H1 (cell line): ENCODE measurements around the gene YBX2. TPM values are rescaled to one million over a fixed set of nuclear protein-coding genes. Genes with fewer than 3 reads are reported as not detected.
A peak's percentile ranks its signal among the peaks of the same experiment; 100 is the strongest.

Experiments
- CTCF ChIA-PET: fragments of 300-600 bp; sonication (Branson Sonifier 250); formaldehyde crosslinking; loops from one replicate; lab custom pipeline; 2021; ENCODE audit not compliant: partially characterized antibody; lab: Charles Lee
- POLR2A ChIA-PET: fragments of 300-600 bp; sonication (Branson Sonifier 250); formaldehyde crosslinking; loops from one replicate; lab custom pipeline; 2021; ENCODE audit warnings: inconsistent platforms; ENCODE audit not compliant: partially characterized antibody; lab: Charles Lee
- DNase-seq, 2 experiments: peaks; one replicate each; pipeline versions ENCODE4 v3.0.0 to v3.0.0-alpha.2; 2010 to 2022; ENCODE audit warnings: low spot score in 2 of 2, low read depth in 1 of 2, mixed read lengths in 1 of 2
- FAIRE-seq: peaks from 2 replicates; lab custom pipeline; 2011; peaks lifted over from hg19 to GRCh38; lab: Jason Lieb, UNC
- H2AFZ ChIP-seq: 2 replicates; pipeline ENCODE4 v1.8.1; 2012; ENCODE audit warnings: low read length, inconsistent platforms
- H2AK5ac ChIP-seq: 2 replicates; pipeline ENCODE4 v1.6.1; 2013; ENCODE audit warnings: low read depth, low read length
- H2BK120ac ChIP-seq: replicated peaks from 2 replicates; pipeline ENCODE3; 2013; ENCODE audit warnings: low read depth, low read length, inconsistent platforms
- H2BK12ac ChIP-seq: 2 replicates; pipeline ENCODE4 v1.6.1; 2013; ENCODE audit warnings: low read depth, low read length
- H2BK15ac ChIP-seq: 2 replicates; pipeline ENCODE4 v1.6.1; 2013; ENCODE audit warnings: low read length
- H2BK20ac ChIP-seq: 2 replicates; pipeline ENCODE4 v1.6.1; 2013; ENCODE audit warnings: low read length
- H2BK5ac ChIP-seq: 2 replicates; pipeline ENCODE4 v1.6.1; 2013; ENCODE audit warnings: low read depth, low read length
- H3K14ac ChIP-seq: 2 replicates; pipeline ENCODE4 v1.6.1; 2013; ENCODE audit warnings: inconsistent platforms; ENCODE audit not compliant: insufficient read length
- H3K18ac ChIP-seq: 2 replicates; pipeline ENCODE4 v1.6.1; 2013; ENCODE audit warnings: low read length; ENCODE audit errors: extremely low read depth
- H3K23ac ChIP-seq: 2 replicates; pipeline ENCODE4 v1.6.1; 2013; ENCODE audit warnings: inconsistent platforms; ENCODE audit not compliant: insufficient read length
- H3K23me2 ChIP-seq: 2 replicates; pipeline ENCODE4 v1.6.1; 2013; ENCODE audit warnings: low read depth, low read length
- H3K27ac ChIP-seq: 2 replicates; pipeline ENCODE4 v1.6.1; 2011; ENCODE audit warnings: low read depth, low read length, inconsistent platforms
- H3K27me3 ChIP-seq, 4 experiments: replicated peaks in 1 of 4; 1 replicate in 1 of 4; 2 replicates in 3 of 4; pipeline versions ENCODE4 v1.6.1 to v1.8.1; 2011 to 2013; ENCODE audit warnings: low read length in 3 of 4, mild to moderate bottlenecking in 3 of 4, inconsistent platforms in 2 of 4, mixed read lengths in 2 of 4, moderate library complexity in 1 of 4; ENCODE audit not compliant: control insufficient read depth in 3 of 4, insufficient read depth in 3 of 4; ENCODE audit errors: extremely low read depth in 1 of 4
- H3K36me3 ChIP-seq, 4 experiments: 2 replicates each; pipeline versions ENCODE4 v1.6.1 to v1.8.1; 2011 to 2013; ENCODE audit warnings: mild to moderate bottlenecking in 4 of 4, low read length in 3 of 4, moderate library complexity in 2 of 4, control low read depth in 1 of 4, inconsistent platforms in 1 of 4; ENCODE audit not compliant: insufficient read depth in 4 of 4, control insufficient read depth in 2 of 4
- H3K4ac ChIP-seq: replicated peaks from 2 replicates; pipeline ENCODE3; 2013; ENCODE audit warnings: low read length, low read depth, mixed read lengths, inconsistent platforms; ENCODE audit not compliant: insufficient read length
- H3K4me1 ChIP-seq, 4 experiments: replicated peaks in 1 of 4; 1 replicate in 1 of 4; 2 replicates in 3 of 4; pipeline versions ENCODE4 v1.6.1 to v1.8.1; 2011 to 2013; ENCODE audit warnings: low read length in 3 of 4, inconsistent platforms in 2 of 4, mixed read lengths in 1 of 4; ENCODE audit not compliant: insufficient read depth in 4 of 4, control insufficient read depth in 3 of 4
- H3K4me2 ChIP-seq, 2 experiments: 2 replicates each; pipeline versions ENCODE4 v1.6.1 to v1.8.1; 2011 to 2013; ENCODE audit warnings: low read depth in 2 of 2, low read length in 2 of 2, control low read depth in 1 of 2, inconsistent platforms in 1 of 2, mild to moderate bottlenecking in 1 of 2; ENCODE audit not compliant: insufficient read depth in 1 of 2
- H3K4me3 ChIP-seq, 4 experiments: fragments of 200-600, 300-600 bp in 1 of 4; sonication (generic), shearing (Covaris generic), sonication (Bioruptor Twin) in 1 of 4; 2 replicates each; pipeline versions ENCODE4 v1.5.1 to v1.8.1; 2011 to 2016; ENCODE audit warnings: low read length in 4 of 4, low read depth in 3 of 4, control low read depth in 2 of 4, inconsistent platforms in 2 of 4, mild to moderate bottlenecking in 2 of 4, mixed read lengths in 1 of 4, moderate library complexity in 1 of 4; ENCODE audit not compliant: insufficient read depth in 2 of 4; ENCODE audit errors: extremely low read depth in 1 of 4
- H3K56ac ChIP-seq: replicated peaks from 2 replicates; pipeline ENCODE3; 2013; ENCODE audit warnings: low read depth, mild to moderate bottlenecking, mixed read lengths, low read length, inconsistent platforms; ENCODE audit not compliant: insufficient read length
- H3K79me1 ChIP-seq: 2 replicates; pipeline ENCODE4 v1.6.1; 2013; ENCODE audit warnings: low read depth, low read length, control low read depth
- H3K79me2 ChIP-seq, 2 experiments: 2 replicates each; pipeline versions ENCODE4 v1.6.1 to v1.8.1; 2012 to 2013; ENCODE audit warnings: low read length in 2 of 2, mild to moderate bottlenecking in 2 of 2, inconsistent platforms in 1 of 2; ENCODE audit not compliant: insufficient read depth in 2 of 2, control insufficient read depth in 1 of 2
- H3K9ac ChIP-seq, 4 experiments: replicated peaks in 1 of 4; 1 replicate in 1 of 4; 2 replicates in 3 of 4; pipeline versions ENCODE4 v1.6.1 to v1.8.1; 2011 to 2013; ENCODE audit warnings: low read depth in 3 of 4, low read length in 3 of 4, control low read depth in 2 of 4, mild to moderate bottlenecking in 2 of 4, moderate library complexity in 2 of 4, inconsistent platforms in 1 of 4; ENCODE audit errors: extremely low read depth in 1 of 4
- H3K9me3 ChIP-seq, 2 experiments: 2 replicates each; pipeline versions ENCODE4 v1.6.1 to v1.8.1; 2012 to 2013; ENCODE audit warnings: mild to moderate bottlenecking in 2 of 2, moderate library complexity in 2 of 2, control low read depth in 1 of 2, inconsistent platforms in 1 of 2, low read depth in 1 of 2, low read length in 1 of 2, mixed read lengths in 1 of 2; ENCODE audit not compliant: insufficient read depth in 2 of 2
- H4K20me1 ChIP-seq, 2 experiments: replicated peaks in 1 of 2; 2 replicates each; pipeline versions ENCODE3 to v1.8.1; 2011 to 2013; ENCODE audit warnings: inconsistent platforms in 2 of 2, low read length in 2 of 2, mild to moderate bottlenecking in 1 of 2; ENCODE audit not compliant: insufficient read depth in 2 of 2, control insufficient read depth in 1 of 2
- H4K5ac ChIP-seq: 2 replicates; pipeline ENCODE4 v1.6.1; 2013; ENCODE audit warnings: low read length, low read depth, mixed read lengths, inconsistent platforms; ENCODE audit not compliant: insufficient read length
- H4K8ac ChIP-seq: 2 replicates; pipeline ENCODE4 v1.8.0; 2013; ENCODE audit warnings: mild to moderate bottlenecking, moderate library complexity, low read length, inconsistent platforms; ENCODE audit not compliant: insufficient read depth; ENCODE audit errors: extremely low read depth
- H4K91ac ChIP-seq: replicated peaks from 2 replicates; pipeline ENCODE3; 2013; ENCODE audit warnings: low read length, mixed read lengths, inconsistent platforms; ENCODE audit not compliant: insufficient read length
- CHD1 ChIP-seq: IDR thresholded peaks from 2 replicates; pipeline ENCODE4 v1.6.1; 2012; ENCODE audit warnings: low read depth, low read length, improper control_type of control experiment
- POLR2A ChIP-seq, 2 experiments: IDR thresholded peaks; 1 replicate in 1 of 2; 2 replicates in 1 of 2; pipeline ENCODE4 v1.6.1; 2011; ENCODE audit warnings: low read depth in 2 of 2, low read length in 2 of 2, mild to moderate bottlenecking in 2 of 2; ENCODE audit errors: control extremely low read depth in 1 of 2
- WGBS, 2 experiments: shearing (Covaris generic) in 1 of 2; methylation state at CpG; one replicate each; pipeline versions ENCODE4 v1.1.6 to v1.1.7; 2013 to 2015; ENCODE audit warnings: low lambda C conversion rate in 2 of 2, mixed read lengths in 2 of 2, inconsistent platforms in 1 of 2, low coverage in 1 of 2, missing lambda C conversion rate in 1 of 2; ENCODE audit not compliant: insufficient replicate concordance in 2 of 2, insufficient coverage in 1 of 2, insufficient read length in 1 of 2; ENCODE audit errors: extremely low coverage in 1 of 2, missing lambda C conversion rate in 1 of 2; 5-methylcytosine and 5-hydroxymethylcytosine counted together
- polyA plus RNA-seq, 7 experiments: library from polyadenylated mRNA; depleted of rRNA in 3 of 7; stranded (reverse) in 5 of 7; unstranded in 2 of 7; fragments of >200 nt in 5 of 7; fragments of 200-250 nt in 2 of 7; gene quantifications; 1 replicate in 5 of 7; 2 replicates in 1 of 7; 4 replicates in 1 of 7; pipeline versions ENCODE4 v1.2.1 to v1.2.3, GENCODE V29; 2011 to 2013; ENCODE audit warnings: missing spikeins in 2 of 7, mixed read lengths in 2 of 7
- total RNA-seq: library from RNA; stranded (reverse); fragmentation: NEBNext Ultra II Directional; extraction: Animal tissue kit (Norgen Biotek cat#: 25700); gene quantifications from 2 replicates; pipeline ENCODE4 v1.2.1, GENCODE V29; 2021

Gene YBX2
- total and polyA plus RNA-seq, 2 of the 8 experiments (the other 6 are each of a cell fraction or from before 2014, with no cell fraction given), result 19.2 to 30.5 TPM

- H3K23ac ChIP-seq, result no peak overlapping the region
- no peak overlapping the region for H3K4me2 ChIP-seq
- no peak overlapping the region for H3K14ac ChIP-seq
- H3K9me3 ChIP-seq, result no peaks in the 10 kb centered on the region
- H3K9ac ChIP-seq, result no peak overlapping the region; a peak in 1 of 7 replicates
- H2AFZ ChIP-seq, result no peak overlapping the region
- no peak overlapping the region for H3K4me3 ChIP-seq
- no peak overlapping the region for H2BK20ac ChIP-seq
- H3K27ac ChIP-seq, result no peak overlapping the region
- no peak overlapping the region for H3K18ac ChIP-seq
- H3K27me3 ChIP-seq, result no peaks in the 10 kb centered on the region
- no peak for TF ChIP-seq CHD1
- TF ChIP-seq POLR2A (IDR thresholded peaks at IDR 0.05; ENCODE audit: control extremely low read depth in 1 of 2, low read depth in 2 of 2, low read length in 2 of 2), result peak in 1 of 2 experiments; percentile 33; a peak in 1 of 3 replicates
- peaks cover 10% of the 10 kb centered on the region for H3K23me2 ChIP-seq
- H4K91ac ChIP-seq, result no peak overlapping the region
- 96 to 100% methylated on average over 1 to 7 of the region's 7 CpGs for WGBS, 2 experiments
- FAIRE-seq (no peak), DNase-seq (no peak)
- H2BK12ac ChIP-seq, result no peak overlapping the region
- peaks cover 27 to 46% (median 36%) of the 10 kb centered on the region in 4 experiments for H3K36me3 ChIP-seq
- H2AK5ac ChIP-seq, result no peak overlapping the region
- no peak overlapping the region for H2BK5ac ChIP-seq
- H3K4ac ChIP-seq, result no peak overlapping the region
- no peak overlapping the region for H3K56ac ChIP-seq
- H4K5ac ChIP-seq, result no peak overlapping the region
- CTCF ChIA-PET, result interaction anchor here (0.9 to 4.5 kb wide), 7 partner anchors 15 to 250 kb away, joined by 3 to 22 read pairs (median 3); partner anchors contain the start of gene GABARAP
- peaks cover 17 to 43% of the 10 kb centered on the region in 2 experiments for H3K79me2 ChIP-seq
- H4K20me1 ChIP-seq, result peaks cover 21 to 28% of the 10 kb centered on the region in 2 experiments
- H3K4me1 ChIP-seq, result peaks cover 0 to 19% (median 9%) of the 10 kb centered on the region in 4 experiments; a peak in 5 of 7 replicates
- no peak overlapping the region for H2BK120ac ChIP-seq
- H3K79me1 ChIP-seq, result peaks cover 12% of the 10 kb centered on the region
- no peak overlapping the region for H2BK15ac ChIP-seq
- POLR2A ChIA-PET, result interaction anchor here (0.6 to 11.3 kb wide), 16 partner anchors 10 to 290 kb away, joined by 3 to 223 read pairs (median 6); partner anchors contain the start of genes ACADVL, ACAP1, CLDN7 and DLG4
- no peak overlapping the region for H4K8ac ChIP-seq
Measured at GRCh38 chr17:7311110-7311705, 16.8 kb upstream of the YBX2 start.
